Esophagus squamous epithelium (tissue), 5 donors: ENCODE measurements around the gene HHLA2. TPM values are rescaled to one million over a fixed set of nuclear protein-coding genes. Genes with fewer than 3 reads are reported as not detected.
A peak's percentile ranks its signal among the peaks of the same experiment; 100 is the strongest.

Experiments used
- DNase-seq: peaks from one replicate; lab custom pipeline; 2025; lab: John Stamatoyannopoulos, UW
- H3K27ac ChIP-seq, 4 donors: fragments of 200-600 bp; sonication (generic); one replicate each; pipeline ENCODE4 v1.5.1; 2016 to 2019; ENCODE audit warnings: mild to moderate bottlenecking in 1 of 4
- H3K27me3 ChIP-seq, 4 donors: fragments of 200-600 bp; sonication (generic); 1 replicate in 3 of 4; 2 replicates in 1 of 4; pipeline versions ENCODE4 v1.5.1 to v1.6.0; 2017 to 2021; ENCODE audit warnings: antibody characterized with exemption in 1 of 4
- H3K36me3 ChIP-seq, 3 donors: fragments of 200-600 bp; sonication (generic); one replicate each; pipeline ENCODE4 v1.5.1; 2016 to 2019
- H3K4me1 ChIP-seq, 3 donors: fragments of 200-600 bp; sonication (generic); one replicate each; pipeline ENCODE4 v1.5.1; 2017 to 2019
- H3K4me3 ChIP-seq, 4 donors: fragments of 200-600 bp; sonication (generic); 1 replicate in 3 of 4; 2 replicates in 1 of 4; pipeline ENCODE4 v1.5.1; 2016 to 2019; ENCODE audit warnings: mild to moderate bottlenecking in 2 of 4, moderate library complexity in 1 of 4
- H3K9me3 ChIP-seq, 3 donors: fragments of 200-600 bp; sonication (generic); one replicate each; pipeline ENCODE4 v1.5.1; 2016 to 2019
- CTCF ChIP-seq, 6 experiments: fragments of 450-650 bp in 4 of 6; fragments of 200-600 bp in 2 of 6; sonication (generic) in 2 of 6; IDR thresholded peaks; one replicate each; pipeline ENCODE4 v1.5.1; 2016 to 2019; ENCODE audit warnings: antibody characterized with exemption in 6 of 6, mild to moderate bottlenecking in 4 of 6, moderate library complexity in 4 of 6
- POLR2A ChIP-seq, 4 donors: fragments of 450-650 bp; IDR thresholded peaks; one replicate each; pipeline ENCODE4 v1.6.1; 2017; ENCODE audit warnings: antibody characterized with exemption in 4 of 4, mild to moderate bottlenecking in 4 of 4, moderate library complexity in 3 of 4
- WGBS, 2 donors: methylation state at CpG; one replicate each; pipeline ENCODE4 v1.1.5; 2018; 5-methylcytosine and 5-hydroxymethylcytosine counted together
- intact Hi-C: fragments of 100-400 bp; cut with DNase I; formaldehyde crosslinking; loops from one replicate; pipeline ENCODE4 v1.15.0; 2022
- total RNA-seq, 4 donors: library from RNA; depleted of rRNA; stranded (reverse); fragments of >200 nt; gene quantifications; one replicate each; pipeline ENCODE4 v1.1.0, GENCODE V29; 2016
- donor health status: DM: yes; HTN: yes; CAD: no.

Gene HHLA2
- total RNA-seq, 4 donors from 2014 or later = not detected

DNA sequence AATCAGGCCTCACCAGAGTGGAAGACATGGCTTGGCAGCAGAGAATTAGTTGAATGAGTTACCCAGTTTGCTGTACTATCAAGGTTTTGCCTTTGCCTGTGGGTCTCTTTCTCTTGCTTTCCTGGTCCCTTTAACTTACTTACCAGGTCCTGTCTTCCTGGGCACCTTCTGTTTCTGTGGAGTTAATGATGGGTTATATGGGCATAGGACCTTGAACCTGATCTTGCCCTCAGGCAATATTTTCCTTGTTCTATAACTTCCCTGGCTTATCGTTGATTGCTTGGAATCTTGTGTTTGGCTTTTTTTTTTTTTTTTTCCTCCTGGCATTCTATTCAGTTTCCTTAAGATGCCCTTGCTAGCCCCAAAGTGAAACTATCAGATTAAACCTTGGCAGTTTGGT lies 106.8 kb downstream of the HHLA2 start:
- DNase-seq = no peak
- intact Hi-C loops = no loop called here

GRCh38 chr3:108403686-108404345 lies 107.5 kb downstream of the HHLA2 start:
- 60 to 83% methylated on average over 4 of the region's 4 CpGs for WGBS, 2 donors
- Histone ChIP-seq H3K36me3 (no peaks in the 10 kb centered on the region), H3K4me3 (no peak overlapping the region), H3K27ac (no peak overlapping the region), H3K9me3 (no peaks in the 10 kb centered on the region), H3K27me3 (no peaks in the 10 kb centered on the region), H3K4me1 (peaks cover 0 to 21% (median 0%) of the 10 kb centered on the region in 3 donors)
- intact Hi-C loops = no loop called here
- TF ChIP-seq POLR2A (IDR thresholded peaks at IDR 0.05) (no peak), CTCF (IDR thresholded peaks at IDR 0.05) (no peak)
- DNase-seq = no peak

More for the DNA sequence above, 106.8 kb downstream of the HHLA2 start:
- no peaks in the 10 kb centered on the region for H3K27me3 ChIP-seq
- TF ChIP-seq POLR2A (IDR thresholded peaks at IDR 0.05) (no peak), CTCF (IDR thresholded peaks at IDR 0.05) (no peak)
- peaks cover 0 to 21% (median 0%) of the 10 kb centered on the region in 3 donors for H3K4me1 ChIP-seq
- no peaks in the 10 kb centered on the region for H3K36me3 ChIP-seq
- no peaks in the 10 kb centered on the region for H3K9me3 ChIP-seq
- H3K4me3 ChIP-seq = no peak overlapping the region
- 28 to 32% methylated on average over 1 of the region's 1 CpG for WGBS, 2 donors
- H3K27ac ChIP-seq = no peak overlapping the region

DNA sequence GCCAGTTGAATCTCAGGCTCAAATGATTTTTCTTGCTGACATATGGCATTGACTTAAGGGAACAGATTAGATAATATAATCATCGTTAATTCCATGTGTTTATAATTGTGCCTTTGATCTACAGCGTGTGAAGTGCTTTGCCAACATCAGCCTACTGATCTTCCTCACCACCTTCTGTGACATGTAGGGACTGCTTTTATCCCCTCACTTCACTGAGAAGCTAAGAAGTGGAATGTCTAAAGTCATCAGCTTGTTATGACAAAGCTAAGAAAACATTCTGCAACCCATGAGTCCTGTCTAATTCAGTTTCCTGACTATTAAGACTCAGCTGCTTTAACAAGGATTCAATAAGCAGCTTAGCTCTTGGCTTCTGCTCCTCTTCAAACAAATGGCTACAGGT lies 108.0 kb downstream of the HHLA2 start:
- Histone ChIP-seq H3K36me3 (no peaks in the 10 kb centered on the region), H3K4me3 (no peak overlapping the region), H3K27ac (no peak overlapping the region), H3K27me3 (no peaks in the 10 kb centered on the region), H3K4me1 (peaks cover 0 to 26% (median 0%) of the 10 kb centered on the region in 3 donors), H3K9me3 (no peaks in the 10 kb centered on the region)
- intact Hi-C loops = no loop called here
- DNase-seq = no peak
- WGBS, 2 donors = 36 to 47% methylated on average over 2 of the region's 2 CpGs
- no peak for TF ChIP-seq CTCF (IDR thresholded peaks at IDR 0.05)

DNA sequence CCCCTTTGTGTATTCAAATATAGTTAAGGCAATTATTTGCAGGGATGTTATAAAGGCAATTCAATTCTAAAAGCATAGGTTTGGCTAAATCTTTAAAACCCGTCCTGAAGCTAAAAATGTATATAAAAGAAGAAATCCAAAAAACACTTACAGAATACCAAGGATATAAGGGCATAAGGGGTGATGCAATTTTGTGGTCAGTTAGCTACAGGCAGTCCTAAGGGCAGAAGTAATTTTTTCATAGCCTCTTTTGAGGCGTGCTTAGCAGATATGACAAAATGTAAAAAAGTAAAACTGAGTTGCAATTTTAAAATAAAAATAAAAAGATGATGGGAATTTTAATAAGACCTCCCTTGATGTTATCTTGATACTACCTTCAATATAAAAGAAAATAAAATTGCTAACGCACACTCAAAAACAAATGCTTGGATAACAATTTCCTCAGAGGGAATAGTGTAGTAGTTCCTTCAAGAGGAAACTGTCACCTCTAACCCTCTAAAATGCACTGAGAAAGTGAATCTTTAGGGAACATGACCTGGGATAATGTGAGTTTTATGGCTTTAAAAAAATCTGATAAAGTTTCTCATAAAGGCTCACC lies 109.8 kb downstream of the HHLA2 start:
- H3K9me3 ChIP-seq = no peaks in the 10 kb centered on the region
- 78 to 82% methylated on average over 3 of the region's 3 CpGs for WGBS, 2 donors
- intact Hi-C loops = no loop called here
- H3K4me1 ChIP-seq = peaks cover 0 to 34% (median 0%) of the 10 kb centered on the region in 3 donors
- TF ChIP-seq CTCF (IDR thresholded peaks at IDR 0.05) (no peak), POLR2A (IDR thresholded peaks at IDR 0.05) (no peak)
- no peak overlapping the region for H3K27ac ChIP-seq
- no peaks in the 10 kb centered on the region for H3K36me3 ChIP-seq
- DNase-seq = no peak
- H3K4me3 ChIP-seq = no peak overlapping the region
- no peaks in the 10 kb centered on the region for H3K27me3 ChIP-seq

DNA sequence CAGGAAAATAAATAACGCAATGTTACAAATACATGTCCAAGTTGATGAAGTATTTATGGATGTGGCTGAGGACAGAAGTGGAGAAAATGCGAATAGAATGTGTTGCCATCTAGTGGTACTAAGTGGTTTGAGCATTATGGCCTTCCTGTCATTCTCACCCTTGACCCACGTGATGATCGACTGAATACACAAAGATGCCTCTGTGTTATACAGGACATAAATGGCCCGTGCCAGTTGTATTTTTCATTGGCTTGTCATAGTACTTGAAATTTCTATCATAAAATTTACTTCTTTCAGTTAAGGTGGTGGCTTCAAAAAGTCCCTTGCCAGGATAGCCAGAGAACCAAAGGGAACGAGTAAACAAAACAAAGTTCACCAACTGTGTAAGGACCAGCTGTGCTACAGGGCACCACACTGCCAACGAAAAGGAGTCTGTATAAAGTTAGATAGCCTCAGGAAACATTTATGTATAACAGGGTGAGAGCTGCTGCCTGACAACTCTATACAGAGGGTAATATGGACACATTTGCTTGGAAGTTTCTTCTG lies 110.4 kb downstream of the HHLA2 start:
- intact Hi-C loops = no loop called here
- peak; percentile 27 to 76 (median 50) for TF ChIP-seq CTCF (IDR thresholded peaks at IDR 0.05)
- no peak for TF ChIP-seq POLR2A (IDR thresholded peaks at IDR 0.05)
- Histone ChIP-seq H3K27me3 (no peaks in the 10 kb centered on the region), H3K9me3 (no peaks in the 10 kb centered on the region), H3K4me3 (no peak overlapping the region), H3K36me3 (no peaks in the 10 kb centered on the region), H3K27ac (no peak overlapping the region), H3K4me1 (peaks cover 0 to 37% (median 0%) of the 10 kb centered on the region in 3 donors)
- 42 to 62% methylated on average over 7 of the region's 7 CpGs for WGBS, 2 donors
- no peak for DNase-seq
